Heart left ventricle (tissue), 16 donors: Measurements from ENCODE around the gene HTRA2. TPM values are rescaled to one million over a fixed set of nuclear protein-coding genes. Genes with fewer than 3 reads are reported as not detected.
A peak's percentile ranks its signal among the peaks of the same experiment; 100 is the strongest.
"Not testable (repeated sequence)": the region's sequence is repeated elsewhere in the genome, so short reads cannot be mapped to it uniquely, and the experiment has no call there.

Source experiments
- ATAC-seq, 4 donors: fragments of 200-7000 bp; cut with Tn5 transposase; one replicate each; pipeline ENCODE4 v1.9.1; 2020 to 2022; ENCODE audit warnings: moderate library complexity in 4 of 4, mild to moderate bottlenecking in 3 of 4, moderate number of reproducible peaks in 1 of 4
- DNase-seq, 5 donors: peaks; one replicate each; pipeline ENCODE4 v3.0.0-alpha.2; 2020
- H3K27ac ChIP-seq, 12 donors: fragments of 200-600 bp; sonication (generic) in 4 of 12; one replicate each; pipeline versions ENCODE4 v1.5.0 to v1.8.0; 2016 to 2022; ENCODE audit warnings: mild to moderate bottlenecking in 2 of 12
- H3K27me3 ChIP-seq, 9 donors: fragments of 200-600 bp; sonication (generic) in 2 of 9; one replicate each; pipeline versions ENCODE4 v1.5.1 to v1.8.0; 2016 to 2022; ENCODE audit warnings: mild to moderate bottlenecking in 3 of 9
- H3K36me3 ChIP-seq, 9 donors: fragments of 200-600 bp; sonication (generic) in 2 of 9; one replicate each; pipeline versions ENCODE4 v1.5.0 to v1.8.0; 2018 to 2022; ENCODE audit warnings: mild to moderate bottlenecking in 2 of 9
- H3K4me1 ChIP-seq, 12 donors: fragments of 200-600 bp; sonication (generic) in 4 of 12; one replicate each; pipeline versions ENCODE4 v1.5.0 to v1.8.0; 2016 to 2022; ENCODE audit warnings: mild to moderate bottlenecking in 3 of 12
- H3K4me3 ChIP-seq, 12 donors: fragments of 200-600 bp; sonication (generic) in 4 of 12; one replicate each; pipeline versions ENCODE4 v1.5.0 to v1.8.0; 2017 to 2022; ENCODE audit warnings: mild to moderate bottlenecking in 9 of 12, moderate library complexity in 4 of 12
- H3K9me3 ChIP-seq, 12 donors: fragments of 200-600 bp; sonication (generic) in 4 of 12; one replicate each; pipeline versions ENCODE4 v1.5.0 to v1.8.0; 2016 to 2022; ENCODE audit warnings: mild to moderate bottlenecking in 1 of 12
- CTCF ChIP-seq, 12 donors: fragments of 200-600 bp; sonication (generic) in 4 of 12; IDR thresholded peaks; one replicate each; pipeline versions ENCODE4 v1.5.0 to v1.8.0; 2018 to 2022; ENCODE audit warnings: antibody characterized with exemption in 12 of 12, mild to moderate bottlenecking in 5 of 12
- POLR2A ChIP-seq, 2 donors: fragments of 450-650 bp; IDR thresholded peaks; one replicate each; pipeline ENCODE4 v1.6.1; 2017; ENCODE audit warnings: antibody characterized with exemption in 2 of 2, mild to moderate bottlenecking in 2 of 2, moderate library complexity in 2 of 2
- WGBS, 4 donors: extraction: QIAGEN DNeasy Blood & Tissue Kit in 2 of 4; methylation state at CpG; one replicate each; pipeline versions ENCODE4 v1.1.5 to v1.1.7; 2013 to 2018; 5-methylcytosine and 5-hydroxymethylcytosine counted together
- intact Hi-C, 10 donors: fragments of 100-400 bp; cut with DNase I; formaldehyde crosslinking; loops; one replicate each; pipeline versions ENCODE4 v1.11.1 to v1.14.2; 2022
- polyA plus RNA-seq, 2 donors: library from polyadenylated mRNA; stranded (reverse); fragments of 200-250 nt; gene quantifications; one replicate each; pipeline ENCODE4 v1.2.3, GENCODE V29; 2013
- total RNA-seq, 9 donors: library from RNA; depleted of rRNA in 2 of 9; stranded (reverse); fragments of >200 nt in 2 of 9; fragmentation: NEBNext Ultra II Directional in 3 of 9; extraction: Animal tissue kit (Norgen Biotek cat#: 25700) in 3 of 9; gene quantifications; one replicate each; pipeline versions ENCODE4 v1.1.0 to v1.2.4, GENCODE V29; 2016 to 2023
- donor health status: ischemic (EF 13 %, LVEDD 7.1; RV severe dilation, severe dysfunction).
- donor health status: healthy with polysubstance abuse.
- donor health status: DM: no; HTN: yes; CAD: no.
- donor health status: DM: no; HTN: no; CAD: no.
- donor health status: ischemic (EF 25% LVEDD 6.9; RV normal size, moderate dysfunction).
- donor health status: ischemic (EF 25% LVEDD 5.7; RV mildly dilated, moderate dysfunction).
- donor health status: healthy.
- donor health status: DM: yes; HTN: yes; CAD: no.
- donor health status: ischemic (EF 35%, LVEDD 5.7; RV mildly dilated, moderate dysfunction).
- donor health status: nonischemic (EF 11% LVEDD 7.7; RV severe dilation, severe dysfunction).
- donor health status: DM: yes; HTN: yes; CAD: no.
- donor health status: PGD.
- donor health status: ischemic (EF 29% LVEDD 5.4; RV normal size, mild dysfunction).
- donor health status: nonischemic (EF 23%, LVEDD 6.1; RV moderate dilation, normal function).

Gene HTRA2
- total and polyA plus RNA-seq, 11 donors: 23.6 to 45.4 (median 24.8) TPM

- DNase-seq: peak; percentile 96 to 97 (median 97)
- 1% methylated on average over 40 to 50 of the region's 50 CpGs for WGBS, 4 donors
- ATAC-seq: peak; percentile 98 to 99 (median 98)
- H3K27me3 ChIP-seq: no peaks in the 10 kb centered on the region
- peak within 1 kb of the TSS; percentile 71 to 98 (median 88) for H3K4me3 ChIP-seq
- intact Hi-C loops: loop anchor here (1.0 to 5.0 kb wide), 12 partner anchors 24 to 106 kb away; partner anchors contain the start of genes AUP1 (in 3 of the 10), HTRA2 (in 3 of the 10), INO80B (in 3 of the 10) and PCGF1 (in 2 of the 10)
- TF ChIP-seq CTCF (IDR thresholded peaks at IDR 0.05) (peak; percentile 77 to 97 (median 88)), POLR2A (IDR thresholded peaks at IDR 0.05) (peak in 1 of 2 donors; percentile 37)
- H3K4me1 ChIP-seq: peaks cover 5 to 31% (median 25%) of the 10 kb centered on the region in 12 donors
- H3K27ac ChIP-seq: peak within 1 kb of the TSS; percentile 73 to 97 (median 92)
- H3K9me3 ChIP-seq: no peaks in the 10 kb centered on the region
- peaks cover 0 to 60% (median 50%) of the 10 kb centered on the region in 9 donors for H3K36me3 ChIP-seq
Measured at GRCh38 chr2:74482801-74483674, 46.7 kb upstream of the HTRA2 start, which contains the start of the genes CCDC142 and TTC31. Gene CCDC142, minus strand, starts transcription at chr2:74482998. Its CDS starts 161 bp downstream, at chr2:74482837. Gene TTC31, plus strand, starts transcription at chr2:74483081. Its CDS starts 15 bp downstream, at chr2:74483096.

- intact Hi-C loops: loop anchor here (1.0 to 5.0 kb wide), 12 partner anchors 23 to 105 kb away; partner anchors contain the start of genes AUP1 (in 3 of the 10), HTRA2 (in 3 of the 10), INO80B (in 2 of the 10) and PCGF1 (in 2 of the 10)
- Histone ChIP-seq H3K4me1 (peaks cover 5 to 31% (median 25%) of the 10 kb centered on the region in 12 donors), H3K36me3 (peaks cover 0 to 67% (median 47%) of the 10 kb centered on the region in 9 donors), H3K4me3 (peak overlapping the region; percentile 71 to 98 (median 88)), H3K27ac (peak overlapping the region in 8 of 12 donors; percentile 87 to 97 (median 90))
- 79 to 82% (median 80%) methylated on average over 19 of the region's 19 CpGs for WGBS, 4 donors
- H3K27me3 ChIP-seq, H3K9me3 ChIP-seq, ATAC-seq, DNase-seq: not testable (repeated sequence)
Measured at GRCh38 chr2:74483675-74484164, 46.0 kb upstream of the HTRA2 start.

- no peak overlapping the region for H3K27ac ChIP-seq
- no peak for DNase-seq
- peaks cover 5 to 23% (median 19%) of the 10 kb centered on the region in 12 donors for H3K4me1 ChIP-seq
- peaks cover 0 to 67% (median 37%) of the 10 kb centered on the region in 9 donors for H3K36me3 ChIP-seq
- no peaks in the 10 kb centered on the region for H3K27me3 ChIP-seq
- H3K9me3 ChIP-seq: no peaks in the 10 kb centered on the region
- WGBS, 4 donors: 75 to 98% (median 95%) methylated on average over 2 of the region's 2 CpGs
- ATAC-seq: no peak
- intact Hi-C loops: loop anchor here in 1 of 10 donors (5.0 kb wide), 1 partner anchor 41 kb away; the partner anchor contains the start of genes AUP1, DQX1 and HTRA2
- TF ChIP-seq POLR2A (IDR thresholded peaks at IDR 0.05): no peak
- no peak for TF ChIP-seq CTCF (IDR thresholded peaks at IDR 0.05)
- H3K4me3 ChIP-seq: no peak overlapping the region
Measured at GRCh38 chr2:74486141-74486540, 43.6 kb upstream of the HTRA2 start.

- intact Hi-C loops: loop anchor here in 1 of 10 donors (5.0 kb wide), 1 partner anchor 38 kb away; the partner anchor contains the start of genes AUP1, DQX1 and HTRA2
- Histone ChIP-seq H3K27me3 (no peaks in the 10 kb centered on the region), H3K4me3 (no peak overlapping the region), H3K27ac (no peak overlapping the region), H3K9me3 (no peaks in the 10 kb centered on the region), H3K36me3 (peaks cover 0 to 95% (median 64%) of the 10 kb centered on the region in 9 donors), H3K4me1 (peaks cover 0 to 7% (median 3%) of the 10 kb centered on the region in 12 donors)
- DNase-seq (no peak), ATAC-seq (no peak)
- no peak for TF ChIP-seq POLR2A (IDR thresholded peaks at IDR 0.05)
- TF ChIP-seq CTCF (IDR thresholded peaks at IDR 0.05): no peak
- 91 to 95% (median 93%) methylated on average over 9 of the region's 9 CpGs for WGBS, 4 donors
Measured at GRCh38 chr2:74488643-74489481, 40.9 kb upstream of the HTRA2 start.
